ENCODE measurements around the gene FNIP1. TPM values are rescaled to one million over a fixed set of nuclear protein-coding genes. Genes with fewer than 3 reads are reported as not detected.
A peak's percentile ranks its signal among the peaks of the same experiment; 100 is the strongest.

FNIP1 gene
- total RNA-seq, 4 donors from 2014 or later: 24.3 to 54.9 (median 40.8) TPM

GRCh38 chr5:131640043-131640856 lies 156.6 kb downstream of the FNIP1 start:
- DNase-seq: no peak
- Histone ChIP-seq H3K36me3 (peaks cover 0 to 4% (median 0%) of the 10 kb centered on the region in 4 donors), H3K27ac (no peak overlapping the region), H3K9me3 (no peaks in the 10 kb centered on the region), H3K4me1 (peaks cover 0 to 10% (median 7%) of the 10 kb centered on the region in 4 donors), H3K27me3 (no peaks in the 10 kb centered on the region), H3K4me3 (no peak overlapping the region)
- WGBS, 2 donors (ENCODE audit: low coverage in 1 of 2): 73 to 74% methylated on average over 5 of the region's 5 CpGs
- in situ Hi-C loops (cut with MboI; ENCODE audit: low pct_ligation_motif_present in 1 of 4, low pct_unique_long_range_greater_than_20kb in 1 of 4, low sequenced_read_pairs in 3 of 4): no loop called here
- no peak for TF ChIP-seq POLR2AphosphoS5 (IDR thresholded peaks at IDR 0.05)
- intact Hi-C loops (cut with DNase I; ENCODE audit: low total_unique reads): no loop called here

GRCh38 chr5:131639148-131639547 lies 157.7 kb downstream of the FNIP1 start:
- TF ChIP-seq POLR2A (IDR thresholded peaks at IDR 0.05): no peak
- TF ChIP-seq CTCF (IDR thresholded peaks at IDR 0.05): no peak
- intact Hi-C loops (cut with DNase I; ENCODE audit: low total_unique reads) (no loop called here), in situ Hi-C loops (cut with MboI; ENCODE audit: low pct_ligation_motif_present in 1 of 4, low pct_unique_long_range_greater_than_20kb in 1 of 4, low sequenced_read_pairs in 3 of 4) (loop anchor here in 2 of 4 donors (10.0 kb wide), 1 partner anchor 156 kb away; the partner anchor contains the start of gene FNIP1 (in 2 of the 2))
- Histone ChIP-seq H3K36me3 (no peaks in the 10 kb centered on the region), H3K4me3 (no peak overlapping the region), H3K9me3 (no peaks in the 10 kb centered on the region), H3K4me1 (peaks cover 0 to 12% (median 8%) of the 10 kb centered on the region in 4 donors), H3K27ac (no peak overlapping the region), H3K27me3 (no peaks in the 10 kb centered on the region)
- DNase-seq: no peak

- H3K4me3 ChIP-seq: no peak overlapping the region
- peaks cover 8 to 27% (median 22%) of the 10 kb centered on the region in 4 donors for H3K4me1 ChIP-seq
- no peaks in the 10 kb centered on the region for H3K36me3 ChIP-seq
- H3K27ac ChIP-seq: no peak overlapping the region
- in situ Hi-C loops (cut with MboI; ENCODE audit: low pct_ligation_motif_present in 1 of 4, low pct_unique_long_range_greater_than_20kb in 1 of 4, low sequenced_read_pairs in 3 of 4) (loop anchor here in 2 of 4 donors (10.0 kb wide), 1 partner anchor 157 kb away; the partner anchor contains the start of gene FNIP1 (in 2 of the 2)), intact Hi-C loops (cut with DNase I; ENCODE audit: low total_unique reads) (no loop called here)
- TF ChIP-seq POLR2AphosphoS5 (IDR thresholded peaks at IDR 0.05) (no peak), CTCF (IDR thresholded peaks at IDR 0.05) (no peak), POLR2A (IDR thresholded peaks at IDR 0.05) (no peak), EP300 (IDR thresholded peaks at IDR 0.05; ENCODE audit: low read depth) (no peak)
- DNase-seq: no peak
- no peaks in the 10 kb centered on the region for H3K9me3 ChIP-seq
- no peaks in the 10 kb centered on the region for H3K27me3 ChIP-seq
- WGBS, 2 donors (ENCODE audit: low coverage in 1 of 2): 13 to 72% methylated on average over 1 to 4 of the region's 4 CpGs
Measured at GRCh38 chr5:131637694-131638093, 159.1 kb downstream of the FNIP1 start.

- no peak for DNase-seq
Measured at GRCh38 chr5:131635684-131636572, 160.9 kb downstream of the FNIP1 start.

More at GRCh38 chr5:131635684-131636572, 160.9 kb downstream of the FNIP1 start:
- Histone ChIP-seq H3K27me3 (no peaks in the 10 kb centered on the region), H3K36me3 (no peaks in the 10 kb centered on the region), H3K27ac (peak overlapping the region; percentile 93 to 100 (median 98)), H3K9me3 (no peaks in the 10 kb centered on the region), H3K4me1 (peaks cover 13 to 44% (median 39%) of the 10 kb centered on the region in 4 donors), H3K4me3 (peak overlapping the region; percentile 35 to 78 (median 74))
- intact Hi-C loops (cut with DNase I; ENCODE audit: low total_unique reads) (no loop called here), in situ Hi-C loops (cut with MboI; ENCODE audit: low pct_ligation_motif_present in 1 of 4, low pct_unique_long_range_greater_than_20kb in 1 of 4, low sequenced_read_pairs in 3 of 4) (loop anchor here in 2 of 4 donors (10.0 kb wide), 1 partner anchor 159 kb away; the partner anchor contains the start of gene FNIP1 (in 2 of the 2))
- WGBS, 2 donors (ENCODE audit: low coverage in 1 of 2): 2 to 9% methylated on average over 14 to 24 of the region's 24 CpGs
- TF ChIP-seq EP300 (IDR thresholded peaks at IDR 0.05; ENCODE audit: low read depth): no peak
- peak in 1 of 3 donors; percentile 6 for TF ChIP-seq POLR2AphosphoS5 (IDR thresholded peaks at IDR 0.05)

All from transverse colon (tissue), 4 donors.